Activated T-cell treated with anti-CD3 and anti-CD28 coated beads for 24 hours (primary cell): Measurements from ENCODE around the gene S100A12.

Experiments used
- DNase-seq: peaks from one replicate; pipeline ENCODE4 v3.0.0-alpha.2; 2020; ENCODE audit warnings: low read depth

S100A12 gene

DNA sequence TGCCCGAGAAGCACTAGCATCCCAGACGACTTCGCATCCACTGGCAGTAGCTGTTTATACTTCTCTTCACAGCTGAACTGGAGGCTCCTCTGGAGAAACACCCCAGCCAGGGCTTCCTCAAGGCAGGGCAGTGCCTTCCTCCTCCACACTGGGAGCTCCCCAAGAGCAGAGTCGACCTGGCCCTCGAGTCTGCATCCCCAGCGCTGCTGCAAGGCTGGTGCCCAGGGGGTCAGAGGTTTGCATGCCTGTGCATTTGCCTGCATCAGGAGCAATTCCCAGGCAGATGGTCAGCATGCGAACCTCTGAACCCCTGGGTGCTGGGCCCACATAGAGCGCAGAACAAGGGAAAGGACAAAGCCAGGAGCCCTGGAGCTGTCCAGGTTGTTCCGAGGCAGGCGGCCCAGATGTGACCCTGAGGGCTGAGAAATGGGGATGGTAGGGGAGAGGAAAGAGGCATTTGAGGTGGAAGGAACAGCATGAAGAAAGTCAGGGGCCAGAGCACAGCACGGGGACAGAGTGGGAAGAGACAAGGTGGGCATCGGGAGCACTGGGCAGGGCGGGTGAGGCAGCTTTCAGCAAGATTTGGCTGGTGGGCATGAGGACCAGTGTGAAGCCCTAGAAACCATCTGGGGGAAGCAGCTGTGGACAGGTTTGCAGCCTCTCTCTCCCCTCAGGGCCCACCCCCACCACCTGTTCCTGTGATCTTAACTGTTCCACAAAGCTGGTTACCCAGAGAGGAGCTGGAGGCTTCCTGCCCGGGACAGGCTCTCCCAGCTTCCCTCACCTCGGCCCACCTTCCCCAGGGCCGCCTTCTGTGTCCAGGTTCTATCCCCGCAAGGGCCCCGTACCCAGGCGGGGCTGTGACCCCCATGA lies 21.9 kb upstream of the S100A12 start:
- no peak for DNase-seq

- no peak for DNase-seq
Observed at GRCh38 chr1:153396461-153396860, 21.0 kb upstream of the S100A12 start.

DNA sequence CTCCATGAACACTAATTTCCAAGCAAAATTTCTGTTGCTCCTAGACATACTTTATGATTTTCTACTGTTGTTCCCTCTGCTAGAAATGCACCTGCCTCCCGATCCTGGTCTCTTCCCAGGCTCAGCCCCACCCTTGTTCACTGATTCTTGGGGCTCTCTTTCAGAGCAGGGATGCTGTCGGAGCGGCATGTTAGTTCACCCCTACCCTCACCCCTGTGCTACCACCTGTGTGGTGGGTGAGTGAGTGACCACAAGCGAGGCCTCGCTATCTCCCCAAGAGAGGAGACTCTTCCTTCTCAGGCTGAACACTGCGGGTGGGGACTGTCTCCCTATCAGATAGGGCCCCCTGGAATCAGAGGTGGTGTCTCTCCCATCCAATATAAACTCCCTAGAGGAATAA lies 20.4 kb upstream of the S100A12 start:
- DNase-seq, result no peak

- DNase-seq, result no peak
Observed at GRCh38 chr1:153395136-153395685, 19.8 kb upstream of the S100A12 start.

DNA sequence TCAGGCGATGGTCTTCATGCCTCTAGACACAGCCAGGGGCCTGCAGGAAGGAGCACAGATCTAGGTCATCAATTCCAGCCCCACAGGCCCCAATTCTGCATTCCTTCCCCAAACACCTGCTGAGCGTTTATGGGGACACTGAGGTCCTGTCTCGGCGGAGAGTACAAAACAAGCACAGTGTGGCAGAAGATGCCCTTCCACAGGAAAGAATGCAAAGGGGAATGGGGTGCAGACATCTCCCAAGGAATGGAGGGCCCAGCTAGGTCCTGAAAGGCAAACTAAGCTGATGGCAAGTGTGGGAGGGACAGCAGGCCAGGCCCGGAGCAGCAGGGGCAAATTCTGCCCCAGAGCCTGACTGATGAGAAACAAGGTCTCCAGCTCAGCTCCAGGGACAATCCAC lies 19.0 kb upstream of the S100A12 start:
- DNase-seq, result no peak

- no peak for DNase-seq
Observed at GRCh38 chr1:153393926-153394325, 18.5 kb upstream of the S100A12 start.

GRCh38 chr1:153392822-153393221 lies 17.4 kb upstream of the S100A12 start:
- no peak for DNase-seq

DNA sequence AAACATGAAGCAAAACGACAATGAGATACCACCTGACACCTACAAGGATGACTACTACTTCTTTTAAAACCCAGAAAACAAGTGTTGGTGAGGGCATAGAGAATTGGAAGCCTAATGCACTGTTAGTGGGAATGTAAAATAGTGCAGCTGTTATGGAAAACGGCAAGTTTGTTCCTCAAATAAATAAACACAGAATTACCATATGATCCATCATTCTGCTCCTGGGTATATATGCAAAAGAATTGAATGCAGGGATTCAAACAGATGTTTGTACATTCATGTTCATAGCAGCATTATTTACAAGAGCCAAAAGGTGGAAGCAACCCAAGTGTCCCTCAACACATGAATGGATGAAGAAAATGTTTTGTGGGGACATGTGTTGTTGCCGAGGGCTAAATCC lies 16.8 kb upstream of the S100A12 start:
- no peak for DNase-seq

DNA sequence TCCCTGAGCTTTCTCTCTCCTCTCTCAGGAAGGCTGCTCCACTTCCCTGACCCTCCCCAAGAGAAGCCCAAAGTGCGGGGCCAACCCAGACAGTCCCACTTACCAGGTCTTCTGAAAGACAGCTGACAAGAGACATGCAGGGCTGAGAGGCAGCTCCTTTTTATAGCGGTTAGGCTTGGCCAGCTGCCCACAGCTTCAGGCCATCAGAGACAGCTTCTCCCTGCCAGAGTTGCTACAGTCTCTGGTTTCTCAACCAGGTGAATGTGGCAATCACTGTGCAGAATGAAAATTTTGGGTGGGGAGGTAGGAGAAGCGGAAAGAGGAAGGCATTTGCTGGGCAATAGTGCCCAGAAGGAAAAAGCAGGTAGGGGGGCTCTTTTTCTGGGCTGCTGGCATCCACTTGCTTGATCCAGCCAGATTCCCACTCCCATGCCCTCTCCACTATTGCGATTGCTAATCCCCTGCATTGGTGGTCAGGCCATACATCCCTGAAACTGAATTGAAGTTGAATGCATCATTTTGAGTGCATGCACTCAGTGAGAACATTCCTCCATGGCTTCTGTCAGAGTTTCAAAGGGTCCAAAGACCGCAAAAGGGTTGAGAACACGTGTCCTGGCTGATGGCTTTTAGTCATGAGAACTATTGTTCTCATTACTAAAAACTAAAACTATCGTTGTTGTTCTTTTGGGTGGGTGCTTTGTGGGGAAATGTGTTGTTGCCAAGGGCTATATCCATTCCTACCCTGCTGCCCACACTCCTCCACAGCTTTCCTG lies 15.7 kb upstream of the S100A12 start, which contains the start of gene S100A8:
S100A8 (minus strand) TSS at position 136 of the 773 bp plus-strand sequence. CDS start 538 bp downstream, outside the sequence.
- DNase-seq, result no peak

DNA sequence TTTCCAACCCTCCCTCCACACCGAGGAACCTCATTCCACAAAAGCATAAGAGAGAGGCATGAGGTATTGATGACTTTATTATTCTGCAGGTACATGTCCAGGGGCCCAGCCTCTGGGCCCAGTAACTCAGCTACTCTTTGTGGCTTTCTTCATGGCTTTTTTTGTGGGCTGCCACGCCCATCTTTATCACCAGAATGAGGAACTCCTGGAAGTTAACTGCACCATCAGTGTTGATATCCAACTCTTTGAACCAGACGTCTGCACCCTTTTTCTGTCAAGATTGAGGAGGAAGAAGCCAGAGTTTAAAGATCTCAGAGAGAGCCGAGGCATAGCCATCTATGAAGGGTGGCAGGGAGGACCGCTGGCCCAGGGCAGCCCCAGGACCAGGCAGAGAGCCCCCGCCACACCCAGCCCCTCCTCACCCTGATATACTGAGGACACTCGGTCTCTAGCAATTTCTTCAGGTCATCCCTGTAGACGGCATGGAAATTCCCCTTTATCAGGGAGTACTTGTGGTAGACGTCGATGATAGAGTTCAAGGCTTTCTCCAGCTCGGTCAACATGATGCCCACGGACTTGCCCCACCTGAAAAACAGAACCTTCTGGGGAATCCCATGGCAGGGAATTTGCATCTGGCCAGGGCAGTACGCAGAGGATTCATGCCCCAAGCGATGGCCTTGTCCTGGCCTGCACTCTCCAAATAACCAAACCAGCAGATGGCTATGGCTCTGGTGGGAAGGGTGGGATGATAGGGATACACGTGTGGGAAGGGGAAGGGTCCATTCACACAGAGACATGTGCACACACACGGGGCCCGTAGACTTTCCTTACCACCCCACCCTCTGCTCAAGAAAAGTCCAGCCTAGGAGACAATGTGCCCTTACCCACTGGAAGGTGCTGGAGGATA lies 14.8 kb upstream of the S100A12 start:
- no peak for DNase-seq

DNA sequence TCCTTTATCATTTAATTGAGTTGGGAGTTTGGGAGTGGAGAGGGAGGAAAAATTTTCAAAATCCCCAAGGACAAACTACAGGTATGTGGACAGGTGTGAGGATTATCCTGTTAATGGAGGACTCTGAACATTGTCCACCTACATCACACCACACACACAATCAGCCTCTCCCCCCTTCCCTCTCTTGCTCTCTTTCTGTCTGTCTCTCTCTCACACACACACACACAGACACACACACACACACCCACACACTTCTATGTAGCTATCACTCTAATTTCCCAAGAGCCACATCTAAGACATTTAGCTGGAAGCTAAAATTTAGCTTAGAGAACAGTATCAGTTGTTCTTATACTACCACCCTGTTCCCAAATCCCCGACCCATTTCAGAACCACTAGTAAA lies 14.0 kb upstream of the S100A12 start:
- no peak for DNase-seq

DNA sequence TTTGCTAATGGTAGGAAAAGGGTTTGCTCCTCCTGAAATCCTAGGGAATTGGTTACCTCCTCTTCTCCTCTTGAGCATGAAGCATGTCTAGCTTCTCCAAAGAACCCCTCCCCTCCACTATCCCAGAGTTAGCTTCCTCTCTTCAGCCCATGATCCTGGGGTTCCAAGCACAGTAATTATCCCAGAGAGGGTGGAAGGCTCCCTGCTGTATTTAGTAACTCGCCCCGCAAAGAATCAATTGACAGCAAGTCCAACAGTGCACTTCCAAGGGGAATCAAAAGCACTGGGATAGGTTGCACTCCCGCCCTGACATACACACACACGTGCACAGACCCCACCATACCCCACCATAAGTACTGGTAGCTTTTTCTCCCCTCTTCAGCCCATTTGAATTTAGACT lies 12.4 kb upstream of the S100A12 start:
- DNase-seq, result no peak

DNA sequence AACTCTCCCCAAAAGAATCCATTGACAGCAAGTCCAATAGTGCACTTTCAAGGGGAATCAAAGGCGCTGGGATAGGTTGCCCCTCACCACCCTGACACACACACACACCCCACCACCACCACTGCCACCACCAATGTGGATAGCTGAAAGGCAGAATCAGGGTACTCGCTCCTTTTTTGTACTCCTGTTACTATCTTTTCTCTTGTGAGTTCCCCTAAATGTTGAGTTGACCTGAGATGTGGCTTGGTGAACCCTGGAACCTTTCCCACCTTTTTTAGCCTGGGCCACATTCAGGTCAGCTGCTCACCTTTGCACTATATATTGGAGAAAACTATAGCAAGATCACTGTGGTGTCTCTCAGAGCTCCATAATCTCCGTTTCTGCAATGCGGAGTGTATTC lies 11.6 kb upstream of the S100A12 start:
- no peak for DNase-seq

- no peak for DNase-seq
Observed at GRCh38 chr1:153386500-153386901, 11.1 kb upstream of the S100A12 start.

GRCh38 chr1:153384958-153385580 lies 9.6 kb upstream of the S100A12 start:
- DNase-seq, result no peak

- DNase-seq, result no peak
Observed at GRCh38 chr1:153380711-153381110, 5.3 kb upstream of the S100A12 start.

- no peak for DNase-seq
Observed at GRCh38 chr1:153379591-153379990, 4.2 kb upstream of the S100A12 start.

DNA sequence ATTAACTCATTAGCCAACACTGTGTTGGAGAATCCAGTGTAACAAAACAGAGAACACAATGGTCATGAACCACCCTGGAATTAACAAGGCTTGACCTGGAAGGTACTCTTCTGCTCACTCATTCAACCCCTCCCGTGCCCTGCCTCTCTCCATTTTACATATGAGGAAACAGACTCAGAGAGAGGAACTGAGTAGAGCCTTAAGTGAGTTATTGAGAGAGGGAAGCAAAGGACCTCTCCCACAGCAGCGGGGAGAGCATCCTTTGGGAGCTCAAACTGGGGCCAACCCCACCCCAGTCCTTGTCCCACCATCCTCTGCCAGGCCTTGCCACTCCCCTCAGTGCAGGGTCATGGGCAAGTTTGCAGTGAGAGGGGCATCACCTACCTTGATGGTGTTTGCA lies 1.4 kb downstream of the S100A12 start:
- DNase-seq, result no peak

DNA sequence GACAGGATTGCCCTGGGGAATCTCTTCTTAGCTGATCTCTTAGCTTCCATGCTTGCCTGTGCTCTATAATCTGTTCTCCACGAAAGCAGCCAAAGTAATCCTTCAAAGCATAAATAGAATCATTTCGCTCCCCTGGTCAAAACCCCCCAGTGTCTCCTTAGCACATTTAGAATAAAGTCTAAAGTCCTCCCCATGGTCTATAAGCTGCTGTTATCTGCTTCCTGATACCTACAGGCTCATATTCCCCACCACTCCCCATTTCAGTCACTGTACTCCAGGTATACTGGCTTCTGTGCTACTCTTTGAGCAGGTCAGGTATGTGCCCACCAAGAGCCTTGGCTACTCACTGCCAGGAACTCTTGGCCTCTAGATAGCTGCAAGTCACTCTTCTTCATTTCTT lies 2.9 kb downstream of the S100A12 start:
- no peak for DNase-seq

- DNase-seq, result no peak
Observed at GRCh38 chr1:153371231-153371630, 4.2 kb downstream of the S100A12 start.

GRCh38 chr1:153370146-153370545 lies 5.3 kb downstream of the S100A12 start:
- no peak for DNase-seq
